ENCODE results near the gene CALML5.

CALML5 gene

GRCh38 chr10:5449823-5450222 is 49.5 kb downstream of the CALML5 start (continued):
- TF ChIP-seq PRDM10 (tag by site-specific recombination; IDR thresholded peaks at IDR 0.05) = no peak
- TF ChIP-seq, protein P1, sequence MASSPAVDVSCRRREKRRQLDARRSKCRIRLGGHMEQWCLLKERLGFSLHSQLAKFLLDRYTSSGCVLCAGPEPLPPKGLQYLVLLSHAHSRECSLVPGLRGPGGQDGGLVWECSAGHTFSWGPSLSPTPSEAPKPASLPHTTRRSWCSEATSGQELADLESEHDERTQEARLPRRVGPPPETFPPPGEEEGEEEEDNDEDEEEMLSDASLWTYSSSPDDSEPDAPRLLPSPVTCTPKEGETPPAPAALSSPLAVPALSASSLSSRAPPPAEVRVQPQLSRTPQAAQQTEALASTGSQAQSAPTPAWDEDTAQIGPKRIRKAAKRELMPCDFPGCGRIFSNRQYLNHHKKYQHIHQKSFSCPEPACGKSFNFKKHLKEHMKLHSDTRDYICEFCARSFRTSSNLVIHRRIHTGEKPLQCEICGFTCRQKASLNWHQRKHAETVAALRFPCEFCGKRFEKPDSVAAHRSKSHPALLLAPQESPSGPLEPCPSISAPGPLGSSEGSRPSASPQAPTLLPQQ (tag by site-specific recombination; IDR thresholded peaks at IDR 0.05) = no peak

DNA sequence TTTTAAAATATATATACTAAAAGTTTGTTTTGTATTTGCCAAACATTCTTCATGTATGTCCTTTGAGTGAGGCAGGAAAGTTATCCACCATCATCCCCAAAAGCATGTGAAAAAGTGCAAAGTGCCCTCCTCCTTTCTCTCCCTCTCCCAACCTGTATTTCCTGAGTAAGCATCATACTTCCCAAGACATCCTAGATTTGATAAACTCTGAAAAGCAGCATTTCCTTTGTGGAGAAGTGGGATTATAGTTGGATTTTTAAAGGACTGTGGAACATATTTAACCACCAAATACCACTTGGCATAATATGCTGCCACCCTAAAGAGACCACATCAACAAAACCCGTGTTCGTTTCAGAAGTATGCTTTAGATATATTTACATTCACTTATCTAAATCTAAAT is 50.1 kb downstream of the CALML5 start:
- Histone ChIP-seq H3K27ac (ENCODE audit: extremely low read depth, low read depth, low read length) (no peak overlapping the region), H3K4me1 (ENCODE audit: control insufficient read depth, insufficient read depth, low read length) (peaks cover 18% of the 10 kb centered on the region; the same call in 1 of the 2 replicates), H3K4me3 (ENCODE audit: low read depth, low read length) (no peak overlapping the region), H3K9me3 (ENCODE audit: control insufficient read depth, insufficient read depth, low read depth, low read length) (no peaks in the 10 kb centered on the region), H3K36me3 (ENCODE audit: control insufficient read depth in 2 of 2, insufficient read depth in 1 of 2, low read length in 2 of 2) (peaks cover 18 to 24% of the 10 kb centered on the region in 2 experiments)
- ChIA-PET POLR2A (no interaction called here), CTCF (no interaction called here)
- TF ChIP-seq ZBTB26 (tag by site-specific recombination; optimal IDR thresholded peaks at IDR 0.05) = no peak
- TF ChIP-seq ZNF623 (tag by site-specific recombination; IDR thresholded peaks at IDR 0.05) = no peak
